ENCODE data around the gene CHD6.

DNA sequence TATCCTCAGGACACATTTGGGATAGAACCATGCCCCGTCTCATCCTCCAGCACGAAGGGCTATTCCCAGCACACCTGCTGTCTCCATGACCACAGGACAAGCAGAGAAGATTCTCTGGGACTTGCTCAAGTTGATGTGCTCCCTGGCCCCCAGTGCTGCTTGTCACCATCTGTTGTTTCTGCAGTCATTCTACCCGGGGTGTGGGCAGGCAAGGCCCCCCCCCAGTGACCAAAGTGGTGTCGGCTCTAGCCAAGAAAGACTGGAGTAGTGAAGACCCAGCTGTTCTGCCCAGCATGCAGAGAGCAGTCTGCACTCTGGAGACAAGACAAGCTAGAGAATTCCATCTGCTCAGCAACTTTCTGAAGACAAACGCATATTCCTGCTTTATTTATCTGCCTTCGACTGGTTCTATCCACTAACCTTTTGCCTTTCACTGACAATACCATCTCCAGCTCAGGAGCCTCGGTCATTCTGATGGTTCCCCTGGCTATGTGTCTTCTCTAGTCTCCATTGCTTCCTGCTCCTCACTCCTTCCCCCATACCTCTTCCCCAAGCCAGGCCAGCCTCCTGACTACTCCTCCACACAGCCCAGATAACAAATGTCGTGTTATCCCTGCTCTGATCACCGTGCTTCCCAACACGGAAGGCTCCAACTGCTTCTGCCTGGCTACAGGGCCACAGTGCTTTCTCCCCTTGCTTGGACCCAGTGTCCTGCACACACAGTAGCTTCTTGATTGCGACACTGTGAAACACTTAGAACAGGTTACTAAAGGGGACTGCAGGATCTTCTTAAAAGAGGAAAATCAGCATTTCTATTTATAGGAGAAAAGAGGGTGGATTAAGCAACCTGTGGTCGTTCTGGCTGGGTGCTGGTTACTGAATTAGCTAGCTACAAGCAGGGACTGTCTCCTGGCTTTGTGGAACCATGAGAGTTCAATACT is 164.9 kb downstream of the CHD6 start:
- TF ChIP-seq TEAD4 (IDR thresholded peaks at IDR 0.05) (no peak), EP300 (IDR thresholded peaks at IDR 0.05; ENCODE audit: borderline replicate concordance) (no peak), YY1 (IDR thresholded peaks at IDR 0.05; ENCODE audit: low read depth) (no peak), REST (IDR thresholded peaks at IDR 0.05; ENCODE audit: low read depth) (no peak), USF1 (IDR thresholded peaks at IDR 0.05) (no peak), CREB1 (IDR thresholded peaks at IDR 0.05; ENCODE audit: low read depth) (no peak), TAF1 (IDR thresholded peaks at IDR 0.05; ENCODE audit: low read depth) (no peak), TCF12 (IDR thresholded peaks at IDR 0.05; ENCODE audit: low read depth) (no peak)
- TF ChIP-seq, protein P1, sequence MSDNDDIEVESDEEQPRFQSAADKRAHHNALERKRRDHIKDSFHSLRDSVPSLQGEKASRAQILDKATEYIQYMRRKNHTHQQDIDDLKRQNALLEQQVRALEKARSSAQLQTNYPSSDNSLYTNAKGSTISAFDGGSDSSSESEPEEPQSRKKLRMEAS (IDR thresholded peaks at IDR 0.05) = no peak

Measured in Ishikawa (cell line).